ENCODE results near the gene TOP1.
"Not testable (repeated sequence)": the region's sequence is repeated elsewhere in the genome, so short reads cannot be mapped to it uniquely, and the experiment has no call there.

The TOP1 gene

DNA sequence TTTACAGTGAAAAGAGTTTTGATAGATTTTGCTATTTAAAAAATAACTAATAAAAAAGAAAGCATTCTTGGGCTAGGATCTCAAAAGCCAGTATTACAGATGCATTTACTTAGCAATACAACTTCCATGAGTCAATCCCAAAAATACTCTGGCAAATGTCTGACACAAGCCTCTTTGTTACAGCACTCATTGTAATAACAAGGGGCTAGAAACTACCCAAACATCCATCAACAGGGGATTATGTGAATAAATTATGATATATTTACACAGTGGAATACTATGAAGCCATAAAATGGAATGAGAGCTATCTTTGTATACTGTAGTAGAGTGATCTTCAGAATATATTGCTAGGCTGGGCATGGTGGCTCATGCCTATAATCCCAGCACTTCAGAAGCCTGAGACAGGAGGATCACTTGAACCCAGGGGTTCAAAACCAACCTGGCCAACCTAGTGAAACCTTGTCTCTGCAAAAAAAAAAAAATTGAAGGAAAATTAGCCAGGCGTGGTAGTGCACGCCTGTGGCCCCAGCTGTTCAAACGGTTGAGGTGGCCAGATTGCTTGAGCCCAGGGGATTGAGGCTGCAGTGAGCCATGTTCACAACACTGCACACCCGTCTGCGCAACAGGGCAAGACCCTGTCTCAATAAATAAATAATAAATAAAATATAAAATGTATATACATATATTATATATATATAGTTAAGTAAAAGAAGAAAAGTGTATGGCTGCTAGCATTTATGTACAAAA, 34.7 kb upstream of the TOP1 start:
- Histone ChIP-seq H3K4me3 (ENCODE audit: low read length) (no peak overlapping the region), H3K27me3 (ENCODE audit: control insufficient read depth, insufficient read depth, low read length) (no peaks in the 10 kb centered on the region), H3K36me3 (ENCODE audit: control insufficient read depth, insufficient read depth, low read length) (no peaks in the 10 kb centered on the region), H3K9ac (ENCODE audit: low read length) (no peak overlapping the region), H3K27ac (ENCODE audit: low read depth, low read length) (no peak overlapping the region), H3K4me1 (ENCODE audit: control insufficient read depth, insufficient read depth, low read length) (no peaks in the 10 kb centered on the region)

DNA sequence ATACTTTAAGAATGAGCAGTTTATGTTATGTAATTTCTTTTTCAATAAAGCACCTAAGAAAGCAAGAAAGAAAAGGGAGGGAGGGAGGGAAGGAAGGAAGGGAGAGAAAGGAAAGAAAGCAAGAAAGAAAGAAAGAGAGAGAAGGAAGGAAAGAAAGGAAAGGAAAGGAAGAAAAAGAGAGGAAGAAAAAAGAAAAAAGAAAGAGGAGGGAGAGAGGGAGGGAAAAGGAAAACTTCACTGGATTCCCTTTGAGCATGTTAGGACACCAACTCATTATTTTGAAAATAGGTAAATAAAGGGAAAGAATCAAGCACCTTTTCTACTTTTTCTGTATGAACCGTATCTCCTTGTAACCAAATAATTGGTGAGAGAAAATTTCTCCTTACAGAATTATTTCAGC, 32.3 kb upstream of the TOP1 start:
- no peak overlapping the region for H3K9ac ChIP-seq (ENCODE audit: low read length)
- no peak overlapping the region for H3K27ac ChIP-seq (ENCODE audit: low read depth, low read length)
- H3K27me3 ChIP-seq (ENCODE audit: control insufficient read depth, insufficient read depth, low read length) = no peaks in the 10 kb centered on the region
- H3K36me3 ChIP-seq (ENCODE audit: control insufficient read depth, insufficient read depth, low read length) = no peaks in the 10 kb centered on the region
- no peaks in the 10 kb centered on the region for H3K4me1 ChIP-seq (ENCODE audit: control insufficient read depth, insufficient read depth, low read length)
- no peak overlapping the region for H3K4me3 ChIP-seq (ENCODE audit: low read length)

DNA sequence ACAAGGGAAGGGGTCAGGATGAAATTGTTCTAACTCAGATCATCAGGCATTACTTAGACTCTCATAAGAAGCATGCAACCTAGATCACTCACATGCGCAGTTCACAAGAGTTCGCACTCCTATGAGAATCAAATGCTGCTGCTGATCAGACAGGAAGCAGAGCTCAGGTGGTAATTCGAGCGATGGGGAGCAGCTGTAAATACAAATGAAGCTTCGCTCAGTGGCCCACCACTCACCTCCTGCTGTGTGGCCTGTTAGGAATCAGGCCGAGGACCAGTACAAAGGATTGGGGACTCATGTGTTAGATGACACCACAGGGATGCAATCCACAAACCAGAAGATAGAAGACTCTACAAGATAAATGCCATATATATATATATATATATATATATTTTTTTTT, 31.5 kb upstream of the TOP1 start:
- no peak overlapping the region for H3K9ac ChIP-seq (ENCODE audit: low read length)
- no peak overlapping the region for H3K27ac ChIP-seq (ENCODE audit: low read depth, low read length)
- H3K4me3 ChIP-seq (ENCODE audit: low read length) = no peak overlapping the region
- no peaks in the 10 kb centered on the region for H3K4me1 ChIP-seq (ENCODE audit: control insufficient read depth, insufficient read depth, low read length)
- H3K27me3 ChIP-seq (ENCODE audit: control insufficient read depth, insufficient read depth, low read length) = no peaks in the 10 kb centered on the region
- no peaks in the 10 kb centered on the region for H3K36me3 ChIP-seq (ENCODE audit: control insufficient read depth, insufficient read depth, low read length)

- no peak overlapping the region for H3K9ac ChIP-seq (ENCODE audit: low read length)
- H3K36me3 ChIP-seq (ENCODE audit: control insufficient read depth, insufficient read depth, low read length) = no peaks in the 10 kb centered on the region
- no peak overlapping the region for H3K27ac ChIP-seq (ENCODE audit: low read depth, low read length)
- H3K4me1 ChIP-seq (ENCODE audit: control insufficient read depth, insufficient read depth, low read length) = no peaks in the 10 kb centered on the region
- no peak overlapping the region for H3K4me3 ChIP-seq (ENCODE audit: low read length)
- H3K27me3 ChIP-seq (ENCODE audit: control insufficient read depth, insufficient read depth, low read length) = no peaks in the 10 kb centered on the region
Observed at GRCh38 chr20:40999841-41000240, 28.8 kb upstream of the TOP1 start.

- Histone ChIP-seq H3K36me3 (ENCODE audit: control insufficient read depth, insufficient read depth, low read length) (no peaks in the 10 kb centered on the region), H3K9ac (ENCODE audit: low read length) (no peak overlapping the region), H3K27me3 (ENCODE audit: control insufficient read depth, insufficient read depth, low read length) (no peaks in the 10 kb centered on the region), H3K4me3 (ENCODE audit: low read length) (no peak overlapping the region), H3K27ac (ENCODE audit: low read depth, low read length) (no peak overlapping the region), H3K4me1 (ENCODE audit: control insufficient read depth, insufficient read depth, low read length) (peaks cover 1% of the 10 kb centered on the region)
Observed at GRCh38 chr20:41000628-41001027, 28.0 kb upstream of the TOP1 start.

DNA sequence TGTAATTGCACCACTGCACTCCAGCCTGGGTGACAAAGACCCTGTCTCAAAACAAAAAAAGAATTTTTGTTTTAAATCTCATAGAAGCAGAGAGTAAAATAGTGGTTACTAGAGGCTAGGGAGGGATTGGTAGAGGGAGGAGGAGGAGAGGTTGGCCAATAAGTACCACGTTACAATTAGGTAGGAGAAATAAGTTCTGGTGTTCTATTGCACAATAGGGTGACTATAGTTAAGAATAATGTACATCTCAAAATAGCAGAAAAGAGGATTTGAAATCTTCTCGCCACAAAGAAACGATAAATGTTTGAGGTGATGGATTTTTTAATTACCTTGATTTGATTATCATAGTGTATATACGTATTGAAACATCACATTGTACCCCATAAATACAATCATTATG, 27.1 kb upstream of the TOP1 start:
- no peak overlapping the region for H3K4me3 ChIP-seq (ENCODE audit: low read length)
- no peak overlapping the region for H3K9ac ChIP-seq (ENCODE audit: low read length)
- H3K27ac ChIP-seq (ENCODE audit: low read depth, low read length) = no peak overlapping the region
- no peaks in the 10 kb centered on the region for H3K27me3 ChIP-seq (ENCODE audit: control insufficient read depth, insufficient read depth, low read length)
- H3K36me3 ChIP-seq (ENCODE audit: control insufficient read depth, insufficient read depth, low read length) = no peaks in the 10 kb centered on the region
- H3K4me1 ChIP-seq (ENCODE audit: control insufficient read depth, insufficient read depth, low read length) = peaks cover 4% of the 10 kb centered on the region

DNA sequence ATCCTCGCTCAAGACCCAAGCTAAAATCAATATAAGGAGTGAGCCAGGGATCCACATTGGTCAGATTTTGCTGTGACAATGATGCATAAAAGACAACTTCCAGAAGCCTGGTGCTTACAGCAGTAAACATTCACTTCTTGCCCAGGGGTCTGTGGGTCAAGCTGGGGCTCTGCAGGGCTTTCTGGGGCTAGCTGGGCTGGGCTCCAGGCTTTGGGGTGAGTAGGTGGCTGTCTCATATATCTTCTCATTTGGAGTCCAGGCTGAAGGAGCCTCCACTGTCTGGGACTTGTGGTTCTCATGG, 25.8 kb upstream of the TOP1 start:
- Histone ChIP-seq H3K27ac (ENCODE audit: low read depth, low read length) (no peak overlapping the region), H3K4me1 (ENCODE audit: control insufficient read depth, insufficient read depth, low read length) (peaks cover 4% of the 10 kb centered on the region), H3K9ac (ENCODE audit: low read length) (peak overlapping the region; percentile 14)

DNA sequence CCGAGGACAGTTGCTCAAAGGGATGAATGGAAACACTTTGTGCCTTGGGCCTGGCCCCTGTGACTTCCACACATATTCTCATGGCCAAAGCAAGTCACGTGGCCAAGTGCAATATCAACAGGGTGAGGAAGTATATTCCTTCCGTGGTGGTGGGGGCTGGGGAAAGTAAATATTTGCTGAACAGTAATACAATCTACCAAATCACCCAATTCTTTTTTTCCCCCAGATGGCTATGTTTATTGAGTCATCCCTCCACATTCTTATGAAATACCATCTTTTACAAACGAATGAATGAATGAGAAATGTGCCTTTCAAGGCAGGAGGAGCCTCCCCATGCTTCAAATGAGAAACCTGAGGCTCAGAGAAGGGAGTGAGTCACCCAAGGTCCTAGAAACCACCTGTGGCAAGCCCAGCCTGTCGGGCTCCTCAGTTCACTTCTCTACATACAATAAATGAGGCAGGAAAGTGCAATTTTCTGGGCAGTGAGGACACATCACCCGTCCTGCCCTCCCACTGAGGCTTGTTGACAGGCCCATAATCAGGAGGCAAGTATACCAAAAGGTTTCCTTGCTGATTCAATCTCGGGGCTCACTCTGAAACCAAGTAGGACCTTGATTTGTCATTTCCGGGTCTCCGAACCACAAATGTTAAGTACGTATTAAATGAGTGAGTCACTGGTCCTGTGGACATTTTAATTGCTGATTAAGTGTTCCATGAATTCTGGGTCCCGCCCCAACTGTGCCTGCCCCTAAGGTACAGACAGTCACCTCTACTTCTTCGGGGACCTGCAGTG, 25.3 kb upstream of the TOP1 start:
- Histone ChIP-seq H3K27ac (ENCODE audit: low read depth, low read length) (no peak overlapping the region), H3K36me3 (ENCODE audit: control insufficient read depth, insufficient read depth, low read length) (no peaks in the 10 kb centered on the region), H3K27me3 (ENCODE audit: control insufficient read depth, insufficient read depth, low read length) (no peaks in the 10 kb centered on the region), H3K4me3 (ENCODE audit: low read length) (no peak overlapping the region), H3K4me1 (ENCODE audit: control insufficient read depth, insufficient read depth, low read length) (peaks cover 4% of the 10 kb centered on the region), H3K9ac (ENCODE audit: low read length) (peak overlapping the region; percentile 14)

More for the DNA sequence above, 25.8 kb upstream of the TOP1 start:
- no peaks in the 10 kb centered on the region for H3K27me3 ChIP-seq (ENCODE audit: control insufficient read depth, insufficient read depth, low read length)
- H3K4me3 ChIP-seq (ENCODE audit: low read length) = no peak overlapping the region
- H3K36me3 ChIP-seq (ENCODE audit: control insufficient read depth, insufficient read depth, low read length) = no peaks in the 10 kb centered on the region

DNA sequence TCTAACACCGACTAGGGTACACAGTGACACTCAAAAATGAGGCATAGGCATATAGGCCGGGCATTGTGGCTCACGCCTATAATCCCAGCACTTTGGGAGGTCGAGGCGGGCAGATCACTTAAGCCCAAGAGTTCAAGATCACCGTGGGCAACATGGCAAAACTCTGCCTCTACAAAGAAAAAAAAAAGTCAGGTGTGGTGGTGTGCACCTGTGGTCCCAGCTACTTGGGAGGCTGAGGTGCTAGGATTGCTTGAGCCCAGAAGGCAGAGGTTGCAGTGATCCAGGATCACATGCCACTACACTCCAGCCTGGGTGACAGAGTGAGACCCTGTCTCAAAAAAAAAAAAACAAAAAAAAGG, 24.7 kb upstream of the TOP1 start:
- H3K9ac ChIP-seq (ENCODE audit: low read length); H3K36me3 ChIP-seq (ENCODE audit: control insufficient read depth, insufficient read depth, low read length); H3K27ac ChIP-seq (ENCODE audit: low read depth, low read length); H3K4me1 ChIP-seq (ENCODE audit: control insufficient read depth, insufficient read depth, low read length); H3K27me3 ChIP-seq (ENCODE audit: control insufficient read depth, insufficient read depth, low read length); H3K4me3 ChIP-seq (ENCODE audit: low read length): not testable (repeated sequence)

- no peaks in the 10 kb centered on the region for H3K27me3 ChIP-seq (ENCODE audit: control insufficient read depth, insufficient read depth, low read length)
- no peak overlapping the region for H3K9ac ChIP-seq (ENCODE audit: low read length)
- H3K27ac ChIP-seq (ENCODE audit: low read depth, low read length) = no peak overlapping the region
- peaks cover 4% of the 10 kb centered on the region for H3K4me1 ChIP-seq (ENCODE audit: control insufficient read depth, insufficient read depth, low read length)
- H3K4me3 ChIP-seq (ENCODE audit: low read length) = no peak overlapping the region
- no peaks in the 10 kb centered on the region for H3K36me3 ChIP-seq (ENCODE audit: control insufficient read depth, insufficient read depth, low read length)
Observed at GRCh38 chr20:41004531-41005360, 23.9 kb upstream of the TOP1 start.

DNA sequence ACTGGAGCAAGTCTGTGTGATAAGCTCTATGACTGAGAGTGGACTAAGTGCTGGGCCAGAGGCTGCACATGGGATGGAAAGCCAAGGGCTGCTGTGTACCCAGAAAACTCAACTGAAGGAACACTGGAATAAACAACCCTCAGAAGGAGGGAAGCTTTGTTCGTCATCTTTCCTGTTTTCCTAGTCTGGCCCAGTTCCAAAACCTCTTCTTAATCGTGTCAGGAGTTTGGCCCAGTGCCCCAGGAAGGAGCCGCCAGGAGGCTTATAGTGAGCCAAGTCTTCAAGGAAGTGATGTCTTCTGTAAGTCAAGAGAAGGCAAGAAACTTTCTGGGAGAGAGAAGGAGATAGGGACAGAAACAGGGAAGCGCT, 23.3 kb upstream of the TOP1 start:
- peaks cover 4% of the 10 kb centered on the region for H3K4me1 ChIP-seq (ENCODE audit: control insufficient read depth, insufficient read depth, low read length)
- H3K27me3 ChIP-seq (ENCODE audit: control insufficient read depth, insufficient read depth, low read length) = no peaks in the 10 kb centered on the region
- H3K27ac ChIP-seq (ENCODE audit: low read depth, low read length) = no peak overlapping the region
- no peaks in the 10 kb centered on the region for H3K36me3 ChIP-seq (ENCODE audit: control insufficient read depth, insufficient read depth, low read length)
- H3K4me3 ChIP-seq (ENCODE audit: low read length) = no peak overlapping the region
- H3K9ac ChIP-seq (ENCODE audit: low read length) = no peak overlapping the region

DNA sequence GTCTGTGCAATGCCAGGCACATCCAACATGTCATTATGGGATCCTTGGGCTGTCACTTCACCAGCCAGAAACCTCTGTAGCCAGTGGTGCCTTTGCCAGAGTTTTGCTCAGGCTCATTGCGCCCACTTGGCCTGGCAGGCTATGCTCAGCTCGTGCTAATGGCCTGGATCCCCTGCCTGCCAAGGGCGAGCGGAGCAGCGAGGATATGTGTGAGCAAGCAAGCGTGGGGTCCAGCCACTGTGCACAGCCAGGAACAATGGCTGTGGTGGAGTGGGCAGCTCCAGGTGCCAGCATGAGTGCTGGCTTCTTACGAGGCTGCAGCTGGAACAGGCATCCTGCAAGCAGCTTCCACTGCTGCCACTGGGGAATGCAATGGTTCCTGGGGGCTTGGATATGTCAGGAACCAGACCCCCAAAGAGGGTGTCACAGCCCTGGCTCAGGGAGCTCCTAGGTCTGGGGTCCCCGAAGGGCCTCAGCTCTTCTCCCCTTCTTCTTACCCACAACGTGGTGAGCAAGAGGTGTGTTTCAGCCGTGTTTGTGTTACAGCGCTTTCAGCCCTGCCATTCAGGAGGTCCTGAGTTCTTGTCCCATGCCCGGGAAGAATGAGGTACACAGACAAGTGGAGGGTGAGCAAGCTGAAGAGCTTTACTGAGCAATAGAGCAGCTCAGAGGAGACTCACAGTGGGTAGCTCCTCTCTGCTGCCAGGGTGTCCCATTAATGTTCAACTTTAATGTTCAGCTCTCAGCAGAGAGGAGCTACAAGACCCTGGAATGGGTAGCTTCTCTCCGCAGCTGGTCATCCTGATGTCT, 22.3 kb upstream of the TOP1 start:
- H3K4me1 ChIP-seq (ENCODE audit: control insufficient read depth, insufficient read depth, low read length) = peaks cover 4% of the 10 kb centered on the region
- no peak overlapping the region for H3K27ac ChIP-seq (ENCODE audit: low read depth, low read length)
- no peaks in the 10 kb centered on the region for H3K27me3 ChIP-seq (ENCODE audit: control insufficient read depth, insufficient read depth, low read length)
- no peaks in the 10 kb centered on the region for H3K36me3 ChIP-seq (ENCODE audit: control insufficient read depth, insufficient read depth, low read length)
- H3K4me3 ChIP-seq (ENCODE audit: low read length) = no peak overlapping the region
- no peak overlapping the region for H3K9ac ChIP-seq (ENCODE audit: low read length)
